ENCODE data around the gene HPN. TPM values are rescaled to one million over a fixed set of nuclear protein-coding genes. Genes with fewer than 3 reads are reported as not detected.
"Not testable (repeated sequence)": the region's sequence is repeated elsewhere in the genome, so short reads cannot be mapped to it uniquely, and the experiment has no call there.

The HPN gene
- polyA plus RNA-seq, 5 donors: 21.3 to 48.5 (median 32.1) TPM

GRCh38 chr19:35042056-35042730 lies 672 bp downstream of the HPN start:
- no peak for DNase-seq

DNA sequence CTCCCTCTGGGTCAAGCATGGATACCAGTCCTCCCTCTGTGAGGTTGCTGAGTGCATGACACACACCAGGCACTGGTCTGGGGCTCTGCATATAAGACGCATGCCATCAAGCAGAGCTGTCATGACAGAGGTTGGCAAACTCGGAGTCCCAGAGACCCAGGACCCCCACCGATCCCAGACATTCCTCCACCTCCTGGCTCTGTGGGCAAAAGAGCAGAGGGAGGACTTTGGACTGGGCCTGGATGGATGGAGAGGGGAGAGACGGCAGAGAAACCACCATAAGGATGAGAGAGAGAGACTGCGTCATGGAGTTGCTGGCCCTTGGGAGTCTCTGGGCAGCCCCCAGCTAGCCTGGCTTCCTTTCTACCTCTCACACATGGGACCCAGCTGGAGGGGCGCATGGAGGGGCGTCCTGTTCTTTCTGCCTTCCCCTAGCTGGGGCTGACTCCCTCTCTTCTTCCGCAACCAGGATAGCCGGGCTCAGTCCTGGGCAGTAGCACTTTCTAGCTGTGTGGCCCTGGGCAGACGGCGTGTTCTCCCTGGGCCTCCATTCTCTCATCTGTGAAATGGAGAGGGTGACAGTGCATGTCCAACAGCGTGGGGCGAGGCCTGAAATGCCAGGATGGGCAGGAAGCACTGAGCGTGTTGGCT lies 1.6 kb downstream of the HPN start:
- DNase-seq: no peak

- DNase-seq: no peak
Measured at GRCh38 chr19:35043906-35044305, 2.4 kb downstream of the HPN start.

DNA sequence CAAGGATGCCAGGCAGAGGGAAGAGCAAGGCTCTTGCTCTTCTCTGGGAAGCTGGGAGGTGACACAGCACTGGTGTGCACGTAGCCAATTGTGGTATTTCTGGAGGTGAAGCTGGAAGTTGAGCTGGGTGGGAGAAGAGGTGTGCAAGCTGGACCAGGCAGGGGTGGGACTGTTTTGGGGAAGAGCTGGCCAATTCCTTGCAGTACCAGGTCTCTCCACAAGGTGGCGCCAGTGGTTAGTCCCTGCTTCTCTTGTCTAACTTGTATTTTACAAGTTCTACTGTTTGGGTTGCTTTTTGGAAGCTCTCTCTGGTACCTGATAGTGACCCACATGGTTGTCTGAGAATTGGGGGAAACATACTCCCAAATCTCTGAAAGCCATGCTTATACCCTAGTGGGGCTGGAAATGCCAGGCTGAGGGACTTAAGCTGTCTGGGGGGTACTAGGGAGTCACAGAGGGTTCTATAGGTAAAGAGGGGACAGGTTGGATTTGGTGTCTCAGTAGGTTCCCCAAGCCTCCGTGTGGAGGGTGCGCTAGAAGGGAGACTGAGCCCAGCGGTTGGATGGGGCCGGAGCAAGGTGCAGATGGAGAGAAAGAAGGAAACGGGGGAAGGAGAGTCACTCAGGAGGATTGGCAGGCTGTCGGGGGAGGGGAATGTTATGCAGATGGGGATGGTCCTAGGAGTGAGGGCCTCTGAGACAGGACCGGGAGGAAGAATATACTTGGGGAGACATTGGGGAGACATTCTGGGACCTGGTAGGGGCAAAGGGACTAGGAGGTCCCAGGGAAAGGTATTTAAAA lies 3.0 kb downstream of the HPN start:
- no peak for DNase-seq

GRCh38 chr19:35045667-35046300 lies 4.3 kb downstream of the HPN start:
- no peak for DNase-seq

DNA sequence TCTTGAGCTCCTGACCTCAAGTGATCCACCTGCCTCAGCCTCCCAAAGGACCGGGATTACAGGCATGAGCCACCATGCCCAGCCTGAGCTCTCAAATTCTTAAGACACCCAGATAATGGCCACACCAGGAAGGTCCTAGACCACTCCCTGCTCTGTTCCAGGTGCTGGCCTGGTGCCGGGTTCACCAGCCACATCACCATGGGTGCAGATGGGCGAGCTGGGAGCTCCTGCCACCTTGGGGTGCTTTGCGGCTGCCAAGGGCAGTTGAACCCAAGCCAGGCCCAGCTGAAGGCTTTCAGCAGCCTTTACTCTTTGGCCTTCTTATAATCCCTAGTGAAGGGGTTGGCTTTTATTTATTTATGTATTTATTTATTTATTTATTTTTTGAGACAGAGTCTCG lies 4.9 kb downstream of the HPN start:
- DNase-seq: no peak

DNA sequence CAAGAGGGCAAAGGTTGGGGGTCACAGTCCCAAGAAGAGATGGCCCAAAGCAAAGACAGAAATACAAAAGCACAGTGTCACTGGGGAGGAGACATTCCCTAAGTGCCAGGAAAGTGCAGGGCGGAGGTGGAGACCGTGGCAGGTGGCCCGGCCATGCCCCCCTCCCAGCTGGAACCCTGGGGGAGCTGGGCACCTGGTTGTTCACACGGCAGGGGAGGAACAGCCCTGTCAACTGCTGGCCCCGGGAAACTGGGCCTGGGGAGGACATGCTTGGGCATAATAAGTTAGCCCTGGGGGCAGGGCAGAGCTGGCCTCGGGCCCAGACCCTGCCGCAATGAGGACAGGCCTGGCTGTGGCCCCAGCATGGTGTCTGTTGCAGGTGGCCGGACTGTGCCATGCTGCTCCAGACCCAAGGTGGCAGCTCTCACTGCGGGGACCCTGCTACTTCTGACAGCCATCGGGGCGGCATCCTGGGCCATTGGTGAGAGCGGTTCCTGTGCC lies 7.4 kb downstream of the HPN start:
- no peak for DNase-seq

GRCh38 chr19:35049456-35049855 lies 7.9 kb downstream of the HPN start:
- no peak for DNase-seq

DNA sequence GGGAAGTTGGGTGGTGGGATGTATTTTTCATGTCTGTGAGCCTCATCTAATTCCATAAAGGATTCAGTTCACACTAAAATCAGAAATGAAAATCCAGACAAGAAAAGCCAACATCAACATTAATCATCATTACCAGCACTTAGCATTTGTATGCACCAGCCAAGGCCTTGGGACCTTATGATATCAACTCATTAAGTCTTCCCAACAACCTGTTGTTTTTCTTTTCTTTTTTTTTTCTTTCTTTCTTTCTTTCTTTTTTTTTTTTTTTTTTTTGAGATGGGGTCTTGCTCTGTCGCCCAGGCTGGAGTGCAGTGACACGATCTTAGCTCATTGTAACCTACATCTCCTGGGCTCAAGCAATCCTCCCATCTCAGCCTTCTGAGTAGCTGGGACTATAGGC lies 9.1 kb downstream of the HPN start:
- not testable (repeated sequence) for DNase-seq

- not testable (repeated sequence) for DNase-seq
Measured at GRCh38 chr19:35051268-35051667, 9.7 kb downstream of the HPN start.

DNA sequence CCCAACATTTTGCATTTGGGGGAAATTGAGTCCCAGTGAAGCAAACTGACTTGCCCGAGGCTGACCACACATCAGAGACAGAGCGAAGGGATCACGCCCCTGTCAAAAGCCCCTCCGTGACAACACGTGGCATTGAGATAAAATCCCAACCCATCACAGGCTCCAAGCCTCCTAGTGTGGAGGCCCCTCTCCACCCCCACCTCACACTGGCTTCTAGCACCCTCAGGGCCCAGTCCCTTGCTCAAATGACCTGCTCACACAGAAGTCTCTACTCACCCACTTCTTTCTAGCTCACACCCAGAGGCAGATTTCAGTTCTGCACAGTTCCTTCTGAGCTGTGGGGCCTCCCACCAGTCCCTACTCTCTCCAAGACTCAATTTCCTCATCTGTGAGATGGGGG lies 10.3 kb downstream of the HPN start:
- no peak for DNase-seq

DNA sequence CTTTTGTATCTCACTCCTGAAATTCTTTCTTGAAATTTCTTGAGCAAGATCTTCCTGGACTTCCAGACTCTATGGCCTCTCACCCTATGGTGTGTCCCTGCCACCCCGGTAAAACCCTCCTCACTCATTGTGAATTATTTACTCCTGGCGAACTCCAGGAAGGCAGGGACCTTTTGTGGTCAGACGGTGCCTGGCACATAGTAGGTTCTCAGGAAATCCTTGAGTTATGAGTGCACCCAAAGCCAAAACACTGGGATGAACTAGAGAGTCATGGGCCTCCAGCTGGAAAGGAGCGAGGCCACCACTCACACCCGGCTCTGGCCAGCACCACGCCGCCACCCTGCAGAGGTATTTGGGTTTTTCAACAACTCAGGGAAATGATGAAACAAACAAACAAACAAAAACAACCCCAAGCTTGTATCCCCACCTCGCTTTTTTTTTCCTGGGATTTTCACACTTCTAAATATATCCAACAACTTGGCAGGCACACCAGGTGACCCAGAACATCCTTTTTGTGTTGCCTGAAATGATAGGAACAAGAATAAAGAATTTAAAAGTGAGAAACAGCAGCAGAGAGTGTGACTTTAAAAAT lies 11.2 kb downstream of the HPN start:
- no peak for DNase-seq

- no peak for DNase-seq
Measured at GRCh38 chr19:35053667-35054293, 12.3 kb downstream of the HPN start.

DNA sequence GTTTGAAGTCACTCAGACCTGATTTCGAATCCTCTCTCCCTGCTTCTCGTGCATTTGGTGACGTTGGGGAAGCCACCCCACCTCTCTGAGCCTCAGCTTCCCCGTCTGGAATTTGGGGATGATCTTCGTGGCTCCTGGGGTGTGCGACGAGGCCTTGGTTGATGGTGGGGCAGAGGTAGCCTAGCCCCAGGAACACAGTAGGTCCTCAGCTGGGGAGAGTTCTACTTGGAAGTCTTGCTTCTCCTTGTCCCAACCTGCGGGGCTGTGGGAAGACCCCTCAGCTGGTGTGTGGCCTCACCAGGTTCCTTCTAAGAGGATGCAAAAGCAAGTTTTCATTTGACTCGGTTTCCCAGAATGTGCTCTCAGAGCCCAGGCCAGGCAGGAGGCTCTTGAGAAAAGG lies 13.1 kb downstream of the HPN start:
- no peak for DNase-seq

- no peak for DNase-seq
Measured at GRCh38 chr19:35055715-35056179, 14.2 kb downstream of the HPN start.

DNA sequence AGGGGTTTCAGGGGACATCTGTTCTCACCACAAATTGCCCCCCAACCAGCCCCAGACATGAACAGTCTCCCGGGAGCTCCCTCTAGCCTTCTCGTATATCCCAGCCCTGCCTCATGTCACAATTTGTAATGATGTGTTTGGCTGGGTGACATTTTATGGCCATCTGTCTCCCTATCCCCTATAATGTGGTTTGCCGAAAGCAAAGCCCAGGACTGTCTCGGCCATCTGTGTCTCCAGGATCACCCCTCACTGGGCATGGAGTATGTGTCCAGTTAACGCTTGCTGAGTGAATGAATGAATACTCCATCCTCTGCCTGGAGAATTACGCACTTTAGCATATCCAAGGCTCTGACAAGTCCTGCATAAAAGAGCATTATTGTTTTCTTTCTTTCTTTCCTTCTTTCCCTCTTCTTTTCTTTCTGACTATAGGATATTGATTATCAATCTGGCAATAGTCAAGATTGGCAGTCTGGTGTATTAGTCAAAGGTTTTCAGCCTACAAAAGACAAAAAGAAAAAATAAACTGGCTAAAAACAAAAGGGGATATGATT lies 15.1 kb downstream of the HPN start:
- no peak for DNase-seq

- DNase-seq: no peak
Measured at GRCh38 chr19:35058370-35058769, 16.8 kb downstream of the HPN start.

- DNase-seq: no peak
Measured at GRCh38 chr19:35059006-35059798, 17.7 kb downstream of the HPN start.

DNA sequence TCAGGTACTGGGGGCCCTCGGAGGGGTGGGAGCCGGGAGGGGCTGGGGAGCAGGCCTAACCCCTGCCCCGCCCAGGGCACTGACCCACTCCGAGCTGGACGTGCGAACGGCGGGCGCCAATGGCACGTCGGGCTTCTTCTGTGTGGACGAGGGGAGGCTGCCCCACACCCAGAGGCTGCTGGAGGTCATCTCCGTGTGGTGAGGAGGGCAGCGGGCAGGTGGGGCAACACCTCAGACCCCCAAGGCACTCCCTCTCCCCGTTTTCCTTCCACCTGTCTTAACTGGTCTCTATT lies 18.2 kb downstream of the HPN start:
- DNase-seq: no peak

DNA sequence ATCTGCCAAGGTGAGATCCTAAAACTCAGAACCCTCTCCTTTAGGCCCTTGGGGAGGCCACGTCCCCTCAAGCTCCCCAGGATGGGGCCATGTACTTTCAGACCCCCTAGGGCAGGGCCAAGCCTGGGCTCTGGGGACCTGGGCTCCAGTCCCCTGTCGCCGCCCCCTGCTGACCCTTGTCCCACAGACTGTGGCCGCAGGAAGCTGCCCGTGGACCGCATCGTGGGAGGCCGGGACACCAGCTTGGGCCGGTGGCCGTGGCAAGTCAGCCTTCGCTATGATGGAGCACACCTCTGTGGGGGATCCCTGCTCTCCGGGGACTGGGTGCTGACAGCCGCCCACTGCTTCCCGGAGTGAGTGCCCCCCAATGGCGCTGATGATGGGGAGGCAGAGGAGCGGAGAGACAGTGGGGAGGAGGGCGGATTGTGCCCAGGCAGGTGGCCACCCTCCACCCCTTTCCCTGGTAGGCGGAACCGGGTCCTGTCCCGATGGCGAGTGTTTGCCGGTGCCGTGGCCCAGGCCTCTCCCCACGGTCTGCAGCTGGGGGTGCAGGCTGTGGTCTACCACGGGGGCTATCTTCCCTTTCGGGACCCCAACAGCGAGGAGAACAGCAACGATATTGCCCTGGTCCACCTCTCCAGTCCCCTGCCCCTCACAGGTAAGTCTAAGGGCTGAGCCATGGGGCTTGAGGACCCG lies 18.8 kb downstream of the HPN start:
- no peak for DNase-seq

Data from right lung (tissue), 5 donors.